ENCODE measurements around the gene LSM5. TPM values are rescaled to one million over a fixed set of nuclear protein-coding genes. Genes with fewer than 3 reads are reported as not detected.
"Not testable (repeated sequence)": the region's sequence is repeated elsewhere in the genome, so short reads cannot be mapped to it uniquely, and the experiment has no call there.

The LSM5 gene
- total RNA-seq, 1 experiment from 2014 or later: 11.3 TPM

GRCh38 chr7:32506266-32507054 is 16.3 kb upstream of the LSM5 start:
- no peak for DNase-seq (ENCODE audit: low spot score)

GRCh38 chr7:32502728-32503127 is 12.5 kb upstream of the LSM5 start:
- no peak for DNase-seq (ENCODE audit: low spot score)

- no peak for DNase-seq (ENCODE audit: low spot score)
Observed at GRCh38 chr7:32501522-32501921, 11.3 kb upstream of the LSM5 start.

GRCh38 chr7:32500922-32501341 is 10.8 kb upstream of the LSM5 start:
- no peak for DNase-seq (ENCODE audit: low spot score)

- DNase-seq (ENCODE audit: low spot score): not testable (repeated sequence)
Observed at GRCh38 chr7:32500216-32500615, 10.0 kb upstream of the LSM5 start.

GRCh38 chr7:32499755-32500154 is 9.6 kb upstream of the LSM5 start:
- not testable (repeated sequence) for DNase-seq (ENCODE audit: low spot score)

GRCh38 chr7:32496052-32496813 is 6.1 kb upstream of the LSM5 start:
- peak; percentile 61 for DNase-seq (ENCODE audit: low spot score)

- peak; percentile 98 for DNase-seq (ENCODE audit: low spot score)
Observed at GRCh38 chr7:32495298-32496051, 5.3 kb upstream of the LSM5 start, which contains the start of gene AVL9. Gene AVL9, plus strand, starts transcription at chr7:32495489. Its CDS starts 221 bp downstream, at chr7:32495710.

GRCh38 chr7:32494946-32495297 is 4.7 kb upstream of the LSM5 start:
- no peak for DNase-seq (ENCODE audit: low spot score)

- no peak for DNase-seq (ENCODE audit: low spot score)
Observed at GRCh38 chr7:32489788-32490126, 423 bp downstream of the LSM5 start.

GRCh38 chr7:32481921-32482320 is 8.3 kb downstream of the LSM5 start:
- DNase-seq (ENCODE audit: low spot score): no peak

- DNase-seq (ENCODE audit: low spot score): no peak
Observed at GRCh38 chr7:32481176-32481575, 9.0 kb downstream of the LSM5 start.

- DNase-seq (ENCODE audit: low spot score): peak; percentile 68
Observed at GRCh38 chr7:32479574-32480200, 10.5 kb downstream of the LSM5 start.

GRCh38 chr7:32477649-32477980 is 12.6 kb downstream of the LSM5 start:
- DNase-seq (ENCODE audit: low spot score): no peak

- no peak for DNase-seq (ENCODE audit: low spot score)
Observed at GRCh38 chr7:32476816-32477648, 13.1 kb downstream of the LSM5 start.

- DNase-seq (ENCODE audit: low spot score): no peak
Observed at GRCh38 chr7:32474008-32474407, 16.2 kb downstream of the LSM5 start.

GRCh38 chr7:32472015-32472414 is 18.2 kb downstream of the LSM5 start:
- DNase-seq (ENCODE audit: low spot score): no peak

- DNase-seq (ENCODE audit: low spot score): no peak
Observed at GRCh38 chr7:32470871-32471270, 19.3 kb downstream of the LSM5 start.

- DNase-seq (ENCODE audit: low spot score): not testable (repeated sequence)
Observed at GRCh38 chr7:32470004-32470403, 20.2 kb downstream of the LSM5 start.

- not testable (repeated sequence) for DNase-seq (ENCODE audit: low spot score)
Observed at GRCh38 chr7:32464641-32465416, 25.4 kb downstream of the LSM5 start.
